Esophagus squamous epithelium (tissue), 4 donors: ENCODE measurements around the gene CREB5.

Experiments
- CTCF ChIP-seq, 6 experiments: fragments of 450-650 bp in 4 of 6; fragments of 200-600 bp in 2 of 6; sonication (generic) in 2 of 6; IDR thresholded peaks; one replicate each; pipeline ENCODE4 v1.5.1; 2016 to 2019; ENCODE audit warnings: antibody characterized with exemption in 6 of 6, mild to moderate bottlenecking in 4 of 6, moderate library complexity in 4 of 6
- POLR2A ChIP-seq, 4 donors: fragments of 450-650 bp; IDR thresholded peaks; one replicate each; pipeline ENCODE4 v1.6.1; 2017; ENCODE audit warnings: antibody characterized with exemption in 4 of 4, mild to moderate bottlenecking in 4 of 4, moderate library complexity in 3 of 4

- TF ChIP-seq CTCF (IDR thresholded peaks at IDR 0.05): no peak
- TF ChIP-seq POLR2A (IDR thresholded peaks at IDR 0.05): no peak
Observed at GRCh38 chr7:28625432-28625831, 213.1 kb downstream of the CREB5 start.
